Naive thymus-derived CD4-positive, alpha-beta T cell (primary cell): ENCODE measurements around the gene SMCR8. TPM values are rescaled to one million over a fixed set of nuclear protein-coding genes. Genes with fewer than 3 reads are reported as not detected.

ENCODE experiments used
- ATAC-seq: fragments of 150-1000 bp; cut with Tn5 transposase; 2 replicates; pipeline ENCODE4 v1.10.0; 2021; ENCODE audit warnings: mild to moderate bottlenecking, moderate library complexity
- CTCF ChIA-PET: fragments of 350-600 bp; sonication (Branson Sonifier 250); formaldehyde crosslinking; loops from one replicate; lab custom pipeline; 2021; ENCODE audit warnings: antibody characterized with exemption; lab: Charles Lee
- POLR2A ChIA-PET: fragments of 350-600 bp; sonication (Branson Sonifier 250); formaldehyde crosslinking; loops from one replicate; lab custom pipeline; 2021; ENCODE audit warnings: antibody characterized with exemption, inconsistent platforms; lab: Charles Lee
- DNase-seq, 9 donors: peaks; one replicate each; pipeline versions ENCODE4 v3.0.0 to v3.0.0-alpha.2; 2020 to 2022; ENCODE audit warnings: mixed read lengths in 1 of 9
- H3K27ac ChIP-seq: one replicate; pipeline ENCODE4 v1.7.0; 2013; ENCODE audit warnings: mild to moderate bottlenecking, low read depth, low read length, moderate library complexity
- H3K27me3 ChIP-seq, 2 donors: one replicate each; pipeline ENCODE4 v1.7.0; 2013; ENCODE audit warnings: low read length in 2 of 2, mild to moderate bottlenecking in 2 of 2, moderate library complexity in 2 of 2; ENCODE audit not compliant: control insufficient read depth in 2 of 2, insufficient read depth in 2 of 2
- H3K36me3 ChIP-seq, 3 experiments: 1 replicate in 2 of 3; 2 replicates in 1 of 3; pipeline ENCODE4 v1.7.0; 2013; ENCODE audit warnings: low read length in 3 of 3, mild to moderate bottlenecking in 3 of 3, moderate library complexity in 1 of 3; ENCODE audit not compliant: insufficient read depth in 3 of 3, control insufficient read depth in 2 of 3
- H3K4me1 ChIP-seq, 2 donors: one replicate each; pipeline ENCODE4 v1.7.0; 2013; ENCODE audit warnings: low read length in 2 of 2, mild to moderate bottlenecking in 2 of 2, moderate library complexity in 1 of 2; ENCODE audit not compliant: control insufficient read depth in 2 of 2, insufficient read depth in 2 of 2
- H3K4me3 ChIP-seq: 2 replicates; pipeline ENCODE4 v1.7.0; 2013; ENCODE audit warnings: mild to moderate bottlenecking, low read length
- H3K9me3 ChIP-seq, 3 experiments: 1 replicate in 2 of 3; 2 replicates in 1 of 3; pipeline ENCODE4 v1.7.0; 2013; ENCODE audit warnings: low read length in 3 of 3; ENCODE audit not compliant: control insufficient read depth in 2 of 3
- H3K27ac Mint-ChIP-seq, 9 donors: one replicate each; pipeline ENCODE4 v1.8.0; 2020 to 2022; ENCODE audit warnings: mixed read lengths in 9 of 9, mild to moderate bottlenecking in 8 of 9, moderate library complexity in 5 of 9, inconsistent platforms in 2 of 9
- H3K27me3 Mint-ChIP-seq, 5 donors: one replicate each; pipeline ENCODE4 v1.8.0; 2021 to 2022; ENCODE audit warnings: mixed read lengths in 5 of 5, mild to moderate bottlenecking in 1 of 5
- H3K36me3 Mint-ChIP-seq, 5 donors: one replicate each; pipeline ENCODE4 v1.8.0; 2020 to 2022; ENCODE audit warnings: mixed read lengths in 5 of 5, mild to moderate bottlenecking in 3 of 5, inconsistent platforms in 1 of 5
- H3K4me1 Mint-ChIP-seq, 7 donors: one replicate each; pipeline ENCODE4 v1.8.0; 2020 to 2022; ENCODE audit warnings: mixed read lengths in 7 of 7, mild to moderate bottlenecking in 3 of 7, inconsistent platforms in 1 of 7
- H3K4me3 Mint-ChIP-seq, 10 donors: one replicate each; pipeline ENCODE4 v1.8.0; 2020 to 2022; ENCODE audit warnings: mild to moderate bottlenecking in 10 of 10, mixed read lengths in 10 of 10, moderate library complexity in 6 of 10, inconsistent platforms in 2 of 10
- H3K9me3 Mint-ChIP-seq, 11 donors: one replicate each; pipeline ENCODE4 v1.8.0; 2020 to 2022; ENCODE audit warnings: mixed read lengths in 11 of 11, mild to moderate bottlenecking in 4 of 11, inconsistent platforms in 1 of 11, moderate library complexity in 1 of 11
- intact Hi-C, 2 donors: fragments of 100-400 bp; cut with micrococcal nuclease; formaldehyde crosslinking; loops; one replicate each; pipeline ENCODE4 v1.15.1; 2023
- polyA plus RNA-seq, 2 donors: library from polyadenylated mRNA; unstranded; fragments of 300-500 nt; fragmentation: Illumina TruSeq; gene quantifications; one replicate each; pipeline ENCODE4 v1.2.3, GENCODE V29; 2021
- total RNA-seq, 6 experiments: library from RNA in 5 of 6; stranded (reverse) in 5 of 6; gene quantifications; 1 replicate in 5 of 6; 2 replicates in 1 of 6; pipeline ENCODE4 v1.2.3 and lab custom pipeline; 2021 to 2026

SMCR8 gene
- total and polyA plus RNA-seq, 7 experiments from 2014 or later: 5.2 to 61.7 (median 41.7) TPM

DNA sequence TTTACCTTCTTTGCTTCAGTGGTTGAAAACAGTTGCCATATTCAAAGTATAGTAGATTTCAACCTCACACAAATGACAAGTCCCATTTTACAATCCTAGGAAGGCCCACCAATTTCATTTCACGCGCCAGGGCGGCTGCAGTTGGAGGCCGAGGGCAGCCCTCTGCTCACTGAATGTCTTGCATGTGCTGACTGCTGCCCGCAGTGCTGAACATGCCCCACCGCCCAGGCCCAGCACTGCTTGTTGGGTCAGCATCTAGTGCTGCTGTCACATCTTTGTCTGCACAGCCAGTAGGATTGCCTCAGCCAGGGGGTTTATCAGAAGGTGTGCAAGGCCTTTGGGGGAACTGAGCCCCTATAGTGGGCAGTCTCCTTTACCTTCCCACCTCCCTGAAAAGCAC lies 11.5 kb downstream of the SMCR8 start:
- H3K27ac ChIP-seq: no peak overlapping the region
- peak overlapping the region in 1 of 10 donors; percentile 41 for H3K4me3 Mint-ChIP-seq
- POLR2A ChIA-PET: no interaction called here
- H3K9me3 ChIP-seq: no peaks in the 10 kb centered on the region
- no peak overlapping the region for H3K4me3 ChIP-seq
- peaks cover 6 to 26% (median 14%) of the 10 kb centered on the region in 7 donors for H3K4me1 Mint-ChIP-seq
- CTCF ChIA-PET: no interaction called here
- H3K27ac Mint-ChIP-seq: peak overlapping the region in 1 of 9 donors; percentile 48
- no peak for DNase-seq
- H3K27me3 Mint-ChIP-seq: no peaks in the 10 kb centered on the region
- intact Hi-C loops: no loop called here
- H3K4me1 ChIP-seq: peaks cover 0 to 5% of the 10 kb centered on the region in 2 donors
- H3K36me3 Mint-ChIP-seq: peaks cover 0 to 40% (median 9%) of the 10 kb centered on the region in 5 donors
- H3K9me3 Mint-ChIP-seq: no peaks in the 10 kb centered on the region
- no peak for ATAC-seq
- H3K27me3 ChIP-seq: no peaks in the 10 kb centered on the region
- H3K36me3 ChIP-seq: peaks cover 4 to 94% (median 18%) of the 10 kb centered on the region in 3 experiments

GRCh38 chr17:18327093-18327492 lies 12.0 kb downstream of the SMCR8 start:
- POLR2A ChIA-PET: no interaction called here
- no peak overlapping the region for H3K27ac Mint-ChIP-seq
- H3K4me3 Mint-ChIP-seq: no peak overlapping the region
- Histone ChIP-seq H3K27ac (no peak overlapping the region), H3K36me3 (peaks cover 4 to 94% (median 18%) of the 10 kb centered on the region in 3 experiments), H3K4me1 (peaks cover 0 to 10% of the 10 kb centered on the region in 2 donors), H3K4me3 (no peak overlapping the region), H3K9me3 (no peaks in the 10 kb centered on the region), H3K27me3 (no peaks in the 10 kb centered on the region)
- intact Hi-C loops: no loop called here
- ATAC-seq (no peak), DNase-seq (no peak)
- peaks cover 0 to 40% (median 8%) of the 10 kb centered on the region in 5 donors for H3K36me3 Mint-ChIP-seq
- CTCF ChIA-PET: interaction anchor here (0.7 to 1.0 kb wide), 2 partner anchors 11 to 506 kb away, joined by 3 read pairs; no protein-coding TSS in a partner anchor
- H3K4me1 Mint-ChIP-seq: peaks cover 8 to 27% (median 16%) of the 10 kb centered on the region in 7 donors
- H3K9me3 Mint-ChIP-seq: no peaks in the 10 kb centered on the region
- H3K27me3 Mint-ChIP-seq: no peaks in the 10 kb centered on the region

- Mint-ChIP-seq H3K4me3 (no peak overlapping the region), H3K36me3 (peaks cover 0 to 39% (median 8%) of the 10 kb centered on the region in 5 donors), H3K27me3 (no peaks in the 10 kb centered on the region), H3K9me3 (no peaks in the 10 kb centered on the region), H3K27ac (peak overlapping the region in 1 of 9 donors; percentile 65), H3K4me1 (peaks cover 13 to 25% (median 17%) of the 10 kb centered on the region in 7 donors)
- ATAC-seq (no peak), DNase-seq (no peak)
- Histone ChIP-seq H3K4me3 (no peak overlapping the region), H3K27ac (no peak overlapping the region), H3K27me3 (no peaks in the 10 kb centered on the region), H3K4me1 (peaks cover 0 to 11% of the 10 kb centered on the region in 2 donors), H3K9me3 (no peaks in the 10 kb centered on the region), H3K36me3 (peaks cover 4 to 94% (median 18%) of the 10 kb centered on the region in 3 experiments)
- POLR2A ChIA-PET: interaction anchor here (0.6 to 1.1 kb wide), 2 partner anchors 10 to 11 kb away, joined by 3 read pairs; no protein-coding TSS in a partner anchor
- CTCF ChIA-PET: interaction anchor here (0.7 to 1.1 kb wide), 4 partner anchors 11 to 506 kb away, joined by 3 read pairs; no protein-coding TSS in a partner anchor
- intact Hi-C loops: no loop called here
These were observed 12.5 kb downstream of the SMCR8 start for GRCh38 chr17:18327556-18327955.

- POLR2A ChIA-PET: interaction anchor here (1.1 kb wide), 1 partner anchor 13 kb away, joined by 3 read pairs; no protein-coding TSS in a partner anchor
- Histone ChIP-seq H3K9me3 (no peaks in the 10 kb centered on the region), H3K27me3 (no peaks in the 10 kb centered on the region), H3K4me3 (no peak overlapping the region), H3K27ac (no peak overlapping the region), H3K4me1 (peaks cover 0 to 13% of the 10 kb centered on the region in 2 donors), H3K36me3 (peaks cover 4 to 85% (median 9%) of the 10 kb centered on the region in 3 experiments)
- Mint-ChIP-seq H3K36me3 (peaks cover 0 to 35% (median 5%) of the 10 kb centered on the region in 5 donors), H3K27ac (peak overlapping the region in 2 of 9 donors; percentile 9 to 30), H3K4me3 (no peak overlapping the region), H3K9me3 (no peaks in the 10 kb centered on the region), H3K4me1 (peaks cover 15 to 24% (median 19%) of the 10 kb centered on the region in 7 donors), H3K27me3 (no peaks in the 10 kb centered on the region)
- intact Hi-C loops: no loop called here
- CTCF ChIA-PET: interaction anchor here (1.1 kb wide), 1 partner anchor 20 kb away, joined by 3 read pairs; no protein-coding TSS in a partner anchor
- DNase-seq: no peak
- no peak for ATAC-seq
These were observed 13.6 kb downstream of the SMCR8 start for GRCh38 chr17:18328643-18329204.

DNA sequence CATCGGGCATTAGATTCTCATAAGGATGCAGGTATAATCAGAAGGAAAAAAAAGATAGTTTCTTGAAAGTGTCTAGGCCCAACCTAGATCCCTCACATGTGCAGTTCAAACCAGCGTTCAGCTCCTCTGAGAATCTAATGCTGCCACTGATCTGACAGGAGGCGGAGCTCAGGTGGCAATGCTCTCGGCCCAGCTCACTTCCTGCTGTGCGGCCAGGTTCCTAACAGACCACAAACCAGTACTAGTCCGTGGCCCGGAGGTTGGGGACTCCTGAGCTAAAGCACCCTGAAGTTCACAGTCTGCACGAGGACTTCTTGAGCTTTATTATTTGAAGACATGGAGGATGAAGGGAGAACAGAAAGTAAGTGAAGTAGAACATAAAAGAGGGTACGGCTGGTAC lies 16.8 kb downstream of the SMCR8 start:
- peak overlapping the region in 7 of 10 donors; percentile 10 to 78 (median 49) for H3K4me3 Mint-ChIP-seq
- ATAC-seq (peak; percentile 63), DNase-seq (no peak)
- ChIA-PET POLR2A (no interaction called here), CTCF (interaction anchor here (1.2 kb wide), 1 partner anchor 11 kb away, joined by 4 read pairs; no protein-coding TSS in a partner anchor)
- intact Hi-C loops: no loop called here
- H3K4me3 ChIP-seq: no peak overlapping the region
- H3K27me3 Mint-ChIP-seq: no peaks in the 10 kb centered on the region
- no peaks in the 10 kb centered on the region for H3K9me3 ChIP-seq
- H3K4me1 Mint-ChIP-seq: peaks cover 8 to 15% (median 9%) of the 10 kb centered on the region in 7 donors
- peaks cover 0 to 69% (median under 1%) of the 10 kb centered on the region in 3 experiments for H3K36me3 ChIP-seq
- peak overlapping the region in 7 of 9 donors; percentile 45 to 86 (median 67) for H3K27ac Mint-ChIP-seq
- H3K27me3 ChIP-seq: no peaks in the 10 kb centered on the region
- H3K36me3 Mint-ChIP-seq: peaks cover 0 to 18% (median 2%) of the 10 kb centered on the region in 5 donors
- peaks cover 0 to 13% of the 10 kb centered on the region in 2 donors for H3K4me1 ChIP-seq
- no peaks in the 10 kb centered on the region for H3K9me3 Mint-ChIP-seq
- no peak overlapping the region for H3K27ac ChIP-seq

DNA sequence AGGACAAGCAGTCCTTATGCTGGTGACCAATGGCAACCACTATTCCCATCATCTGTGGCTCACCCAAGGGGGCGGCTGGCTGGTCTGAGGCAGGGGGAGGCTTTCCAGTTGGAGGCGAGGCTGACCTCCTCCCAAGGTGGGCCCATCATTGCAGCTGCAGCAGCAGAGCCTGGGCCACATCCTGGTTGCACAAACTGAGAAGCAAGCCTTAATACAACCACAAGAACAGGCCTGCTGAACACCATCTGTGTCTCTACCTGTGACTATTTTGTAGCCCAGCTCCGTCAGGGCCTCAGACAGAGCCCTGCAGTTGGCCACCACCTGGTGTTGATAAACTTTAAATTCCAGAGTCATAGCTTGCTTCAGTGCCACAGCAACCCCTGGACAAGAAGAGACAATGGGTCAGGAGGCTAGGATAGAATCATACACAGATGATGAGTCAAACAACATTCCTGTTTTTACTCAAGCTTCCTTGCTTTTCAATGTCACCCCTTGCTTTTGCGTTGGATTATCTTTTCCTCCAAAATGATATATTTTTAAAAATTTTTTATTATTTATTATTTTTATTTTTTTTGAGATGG lies 17.9 kb downstream of the SMCR8 start:
- no peak overlapping the region for H3K4me3 ChIP-seq
- H3K9me3 Mint-ChIP-seq: no peaks in the 10 kb centered on the region
- ATAC-seq (no peak), DNase-seq (no peak)
- intact Hi-C loops: no loop called here
- no peaks in the 10 kb centered on the region for H3K27me3 ChIP-seq
- POLR2A ChIA-PET: no interaction called here
- peaks cover 0 to 58% (median 0%) of the 10 kb centered on the region in 3 experiments for H3K36me3 ChIP-seq
- H3K4me1 Mint-ChIP-seq: peaks cover 8 to 15% (median 9%) of the 10 kb centered on the region in 7 donors
- CTCF ChIA-PET: no interaction called here
- peaks cover 0 to 13% of the 10 kb centered on the region in 2 donors for H3K4me1 ChIP-seq
- H3K36me3 Mint-ChIP-seq: peaks cover 0 to 16% (median 5%) of the 10 kb centered on the region in 5 donors
- H3K27me3 Mint-ChIP-seq: no peaks in the 10 kb centered on the region
- no peak overlapping the region for H3K27ac Mint-ChIP-seq
- no peak overlapping the region for H3K27ac ChIP-seq
- H3K9me3 ChIP-seq: no peaks in the 10 kb centered on the region
- H3K4me3 Mint-ChIP-seq: no peak overlapping the region
